ENCODE data around the gene VEGFC. TPM values are rescaled to one million over a fixed set of nuclear protein-coding genes. Genes with fewer than 3 reads are reported as not detected.

Gene VEGFC
- total and polyA plus RNA-seq, 10 of the 15 experiments (the other 5 are each of a cell fraction or from before 2014, with no cell fraction given) = 0.03 to 0.04 TPM; not detected in 8

DNA sequence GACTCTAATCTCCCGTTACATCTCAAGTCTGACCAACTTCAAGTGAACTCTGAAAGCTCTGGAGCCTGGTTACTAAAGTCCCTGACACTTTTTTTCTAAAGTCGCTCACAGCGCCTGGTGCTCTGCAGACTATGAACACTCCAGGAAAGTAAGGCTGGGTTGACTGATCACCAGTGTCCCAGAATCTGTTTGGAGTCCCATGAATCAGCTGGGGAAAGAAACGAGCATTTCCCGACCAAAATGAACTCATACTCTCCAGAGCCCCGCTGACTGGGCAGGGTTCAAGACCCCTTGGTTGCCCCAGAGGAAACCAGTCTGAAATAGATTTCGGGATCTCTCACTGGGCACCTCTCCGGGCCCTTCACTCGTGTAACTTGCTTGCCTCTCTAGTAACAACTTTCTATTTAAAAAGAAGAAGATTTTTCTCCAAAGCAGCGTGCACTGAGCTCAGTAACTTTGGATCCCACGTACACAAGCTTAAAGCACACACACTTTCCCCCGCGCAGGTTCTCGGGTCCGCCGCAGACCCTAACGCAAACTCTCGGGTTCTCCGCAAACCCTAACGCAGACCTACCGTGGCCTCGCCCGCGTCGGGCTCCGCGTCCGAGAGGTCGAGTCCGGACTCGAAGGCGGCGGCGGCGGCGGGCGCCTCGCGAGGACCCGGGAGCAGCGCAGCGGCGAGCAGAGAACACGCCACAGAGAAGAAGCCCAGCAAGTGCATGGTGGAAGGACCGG is 964 bp downstream of the VEGFC start (continued):
- TF ChIP-seq, protein P1, sequence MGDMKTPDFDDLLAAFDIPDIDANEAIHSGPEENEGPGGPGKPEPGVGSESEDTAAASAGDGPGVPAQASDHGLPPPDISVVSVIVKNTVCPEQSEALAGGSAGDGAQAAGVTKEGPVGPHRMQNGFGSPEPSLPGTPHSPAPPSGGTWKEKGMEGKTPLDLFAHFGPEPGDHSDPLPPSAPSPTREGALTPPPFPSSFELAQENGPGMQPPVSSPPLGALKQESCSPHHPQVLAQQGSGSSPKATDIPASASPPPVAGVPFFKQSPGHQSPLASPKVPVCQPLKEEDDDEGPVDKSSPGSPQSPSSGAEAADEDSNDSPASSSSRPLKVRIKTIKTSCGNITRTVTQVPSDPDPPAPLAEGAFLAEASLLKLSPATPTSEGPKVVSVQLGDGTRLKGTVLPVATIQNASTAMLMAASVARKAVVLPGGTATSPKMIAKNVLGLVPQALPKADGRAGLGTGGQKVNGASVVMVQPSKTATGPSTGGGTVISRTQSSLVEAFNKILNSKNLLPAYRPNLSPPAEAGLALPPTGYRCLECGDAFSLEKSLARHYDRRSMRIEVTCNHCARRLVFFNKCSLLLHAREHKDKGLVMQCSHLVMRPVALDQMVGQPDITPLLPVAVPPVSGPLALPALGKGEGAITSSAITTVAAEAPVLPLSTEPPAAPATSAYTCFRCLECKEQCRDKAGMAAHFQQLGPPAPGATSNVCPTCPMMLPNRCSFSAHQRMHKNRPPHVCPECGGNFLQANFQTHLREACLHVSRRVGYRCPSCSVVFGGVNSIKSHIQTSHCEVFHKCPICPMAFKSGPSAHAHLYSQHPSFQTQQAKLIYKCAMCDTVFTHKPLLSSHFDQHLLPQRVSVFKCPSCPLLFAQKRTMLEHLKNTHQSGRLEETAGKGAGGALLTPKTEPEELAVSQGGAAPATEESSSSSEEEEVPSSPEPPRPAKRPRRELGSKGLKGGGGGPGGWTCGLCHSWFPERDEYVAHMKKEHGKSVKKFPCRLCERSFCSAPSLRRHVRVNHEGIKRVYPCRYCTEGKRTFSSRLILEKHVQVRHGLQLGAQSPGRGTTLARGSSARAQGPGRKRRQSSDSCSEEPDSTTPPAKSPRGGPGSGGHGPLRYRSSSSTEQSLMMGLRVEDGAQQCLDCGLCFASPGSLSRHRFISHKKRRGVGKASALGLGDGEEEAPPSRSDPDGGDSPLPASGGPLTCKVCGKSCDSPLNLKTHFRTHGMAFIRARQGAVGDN (IDR thresholded peaks at IDR 0.05) = no peak
- TF ChIP-seq RCOR1 (conservative IDR thresholded peaks at IDR 0.05; ENCODE audit: low read depth, low read length) (no peak), HDGF (IDR thresholded peaks at IDR 0.05) (no peak), BCL11A (IDR thresholded peaks at IDR 0.05; ENCODE audit: low read depth, low read length) (no peak), IRF4 (IDR thresholded peaks at IDR 0.05; ENCODE audit: low read depth, low read length) (no peak), NRF1 (conservative IDR thresholded peaks at IDR 0.05; ENCODE audit: low read depth, low read length) (no peak), FOS (IDR thresholded peaks at IDR 0.05; ENCODE audit: borderline replicate concordance, extremely low read depth, insufficient read length) (no peak)

DNA sequence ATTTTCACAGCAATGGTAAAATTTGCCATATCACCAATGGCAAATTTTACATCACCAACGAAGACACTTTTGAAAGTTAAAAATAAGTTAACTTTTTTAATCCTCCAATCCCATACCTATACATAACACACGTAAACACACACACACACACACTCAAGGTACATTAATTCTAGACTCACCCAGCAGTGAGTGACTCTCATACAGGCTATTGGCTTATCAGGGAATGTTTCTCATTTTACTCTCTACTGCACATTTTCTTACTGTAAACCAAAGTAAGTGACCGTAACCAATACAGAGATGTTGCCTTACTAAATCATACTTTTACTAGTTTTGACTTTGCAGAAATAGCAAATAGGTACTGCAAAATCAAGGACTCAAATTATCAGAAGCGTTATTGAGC is 2.3 kb downstream of the VEGFC start:
- no peaks in the 10 kb centered on the region for H3K79me2 ChIP-seq (ENCODE audit: control insufficient read depth, insufficient read depth, low read length)
- TF ChIP-seq NFYB (IDR thresholded peaks at IDR 0.05; ENCODE audit: insufficient read depth, low read depth, low read length) = no peak
- TF ChIP-seq SUZ12 (IDR thresholded peaks at IDR 0.05; ENCODE audit: unreplicated experiment) = no peak
- TF ChIP-seq CHD4 (IDR thresholded peaks at IDR 0.05) = no peak
- no peak for TF ChIP-seq TARDBP (IDR thresholded peaks at IDR 0.05; ENCODE audit: borderline replicate concordance)
- TF ChIP-seq, protein P2, sequence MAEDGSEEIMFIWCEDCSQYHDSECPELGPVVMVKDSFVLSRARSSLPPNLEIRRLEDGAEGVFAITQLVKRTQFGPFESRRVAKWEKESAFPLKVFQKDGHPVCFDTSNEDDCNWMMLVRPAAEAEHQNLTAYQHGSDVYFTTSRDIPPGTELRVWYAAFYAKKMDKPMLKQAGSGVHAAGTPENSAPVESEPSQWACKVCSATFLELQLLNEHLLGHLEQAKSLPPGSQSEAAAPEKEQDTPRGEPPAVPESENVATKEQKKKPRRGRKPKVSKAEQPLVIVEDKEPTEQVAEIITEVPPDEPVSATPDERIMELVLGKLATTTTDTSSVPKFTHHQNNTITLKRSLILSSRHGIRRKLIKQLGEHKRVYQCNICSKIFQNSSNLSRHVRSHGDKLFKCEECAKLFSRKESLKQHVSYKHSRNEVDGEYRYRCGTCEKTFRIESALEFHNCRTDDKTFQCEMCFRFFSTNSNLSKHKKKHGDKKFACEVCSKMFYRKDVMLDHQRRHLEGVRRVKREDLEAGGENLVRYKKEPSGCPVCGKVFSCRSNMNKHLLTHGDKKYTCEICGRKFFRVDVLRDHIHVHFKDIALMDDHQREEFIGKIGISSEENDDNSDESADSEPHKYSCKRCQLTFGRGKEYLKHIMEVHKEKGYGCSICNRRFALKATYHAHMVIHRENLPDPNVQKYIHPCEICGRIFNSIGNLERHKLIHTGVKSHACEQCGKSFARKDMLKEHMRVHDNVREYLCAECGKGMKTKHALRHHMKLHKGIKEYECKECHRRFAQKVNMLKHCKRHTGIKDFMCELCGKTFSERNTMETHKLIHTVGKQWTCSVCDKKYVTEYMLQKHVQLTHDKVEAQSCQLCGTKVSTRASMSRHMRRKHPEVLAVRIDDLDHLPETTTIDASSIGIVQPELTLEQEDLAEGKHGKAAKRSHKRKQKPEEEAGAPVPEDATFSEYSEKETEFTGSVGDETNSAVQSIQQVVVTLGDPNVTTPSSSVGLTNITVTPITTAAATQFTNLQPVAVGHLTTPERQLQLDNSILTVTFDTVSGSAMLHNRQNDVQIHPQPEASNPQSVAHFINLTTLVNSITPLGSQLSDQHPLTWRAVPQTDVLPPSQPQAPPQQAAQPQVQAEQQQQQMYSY (CRISPR knock-in tag; IDR thresholded peaks at IDR 0.05) = no peak

More for the DNA sequence above, 2.3 kb downstream of the VEGFC start:
- no peak overlapping the region for H3K4me2 ChIP-seq (ENCODE audit: control insufficient read depth, insufficient read depth)
- FAIRE-seq = no peak
- H3K27ac ChIP-seq (ENCODE audit: control insufficient read depth, insufficient read depth) = no peak overlapping the region
- intact Hi-C loops (cut with micrococcal nuclease; ENCODE audit: unreplicated experiment) (loop anchor here (1.0 to 10.0 kb wide), 2 partner anchors 413 to 544 kb away; no protein-coding TSS in a partner anchor), in situ Hi-C loops (cut with MboI) (no loop called here)
- SMC1A ChIA-PET (ENCODE audit: uncharacterized antibody, unreplicated experiment) = no interaction called here
- H3K4me1 ChIP-seq (ENCODE audit: control insufficient read depth, insufficient read depth, low read length) = no peaks in the 10 kb centered on the region
- no peak overlapping the region for H2AFZ ChIP-seq (ENCODE audit: control insufficient read depth, low read depth, low read length)
- no peaks in the 10 kb centered on the region for H3K9me3 ChIP-seq (replicated peaks; ENCODE audit: control insufficient read depth, insufficient read depth, low read length)
- 35% methylated on average over 4 of the region's 4 CpGs for WGBS (ENCODE audit: insufficient coverage, insufficient replicate concordance, low lambda C conversion rate, missing lambda C conversion rate)
- peaks cover 3 to 13% of the 10 kb centered on the region in 2 experiments; a peak in 3 of 4 replicates for H3K27me3 ChIP-seq (replicated peaks in 1 of 2; ENCODE audit: control insufficient read depth in 2 of 2, insufficient read depth in 2 of 2, low read length in 1 of 2)
- POLR2A ChIA-PET = no interaction called here
- DNase-seq (ENCODE audit: low read depth, low spot score) = no peak
- no peak overlapping the region for H3K9ac ChIP-seq (ENCODE audit: control insufficient read depth, insufficient read depth, low read length)
- H4K20me1 ChIP-seq (ENCODE audit: control insufficient read depth, insufficient read depth) = no peaks in the 10 kb centered on the region
- CTCF ChIA-PET = no interaction called here
- RAD21 ChIA-PET (ENCODE audit: unreplicated experiment) = no interaction called here
- no peak overlapping the region for H3K4me3 ChIP-seq
- no peak for ATAC-seq
- no peaks in the 10 kb centered on the region for H3K36me3 ChIP-seq (ENCODE audit: control insufficient read depth in 2 of 2, insufficient read depth in 2 of 2, low read length in 1 of 2)
- BruUV-seq (replicated peaks) = no TSS peak
